PC-9 (cell line): ENCODE measurements around the gene FAM47B. TPM values are rescaled to one million over a fixed set of nuclear protein-coding genes. Genes with fewer than 3 reads are reported as not detected.

ENCODE experiments used
- BruUV-seq: library from RNA; stranded (reverse); fragments of 400-500 nt; replicated peaks from 2 replicates; lab custom pipeline; 2021; lab: Mats Ljungman, UMichigan
- CTCF ChIA-PET: fragments of 300-600 bp; sonication (Branson Sonifier 250); formaldehyde crosslinking; loops from one replicate; lab custom pipeline; 2022; ENCODE audit warnings: antibody characterized with exemption; lab: Charles Lee
- POLR2A ChIA-PET: fragments of 300-600 bp; sonication (Branson Sonifier 250); formaldehyde crosslinking; loops from one replicate; lab custom pipeline; 2022; ENCODE audit warnings: antibody characterized with exemption; ENCODE audit not compliant: unreplicated experiment; lab: Charles Lee
- DNase-seq, 2 experiments: peaks; one replicate each; pipeline versions ENCODE4 v3.0.0 to v3.0.0-alpha.2; 2015 to 2022; ENCODE audit warnings: mixed read lengths in 1 of 2
- H2AFZ ChIP-seq: fragments of 200-600 bp; sonication (generic); 2 replicates; pipeline ENCODE4 v1.8.1; 2017; ENCODE audit warnings: antibody characterized with exemption
- H3F3A ChIP-seq: fragments of 200-600 bp; sonication (generic); 2 replicates; pipeline ENCODE4 v1.8.1; 2017; ENCODE audit warnings: antibody characterized with exemption, mild to moderate bottlenecking, low read depth; ENCODE audit not compliant: insufficient read depth
- H3K27ac ChIP-seq: fragments of 200-600 bp; sonication (generic); 2 replicates; pipeline ENCODE4 v1.6.1; 2016; ENCODE audit warnings: mixed run types
- H3K27me3 ChIP-seq: fragments of 200-600 bp; sonication (generic); 2 replicates; pipeline ENCODE4 v1.6.1; 2016; ENCODE audit warnings: low read depth, mixed run types; ENCODE audit not compliant: insufficient read depth
- H3K36me3 ChIP-seq: fragments of 200-600 bp; sonication (generic); 2 replicates; pipeline ENCODE4 v1.6.1; 2016; ENCODE audit warnings: low read depth, mixed run types
- H3K4me1 ChIP-seq: fragments of 200-600 bp; sonication (generic); replicated peaks from 2 replicates; pipeline ENCODE4 v1.6.1; 2016; ENCODE audit warnings: mixed run types; ENCODE audit not compliant: insufficient read depth
- H3K4me2 ChIP-seq: fragments of 200-600 bp; sonication (generic); 2 replicates; pipeline ENCODE4 v1.6.1; 2017; ENCODE audit warnings: mixed run types
- H3K4me3 ChIP-seq: fragments of 200-600 bp; sonication (generic); 2 replicates; pipeline ENCODE4 v1.6.1; 2016; ENCODE audit warnings: mixed run types
- H3K79me2 ChIP-seq: fragments of 200-600 bp; sonication (generic); 2 replicates; pipeline ENCODE4 v1.6.1; 2017; ENCODE audit warnings: low read depth, mixed run types
- H3K9me2 ChIP-seq: fragments of 200-600 bp; sonication (generic); 2 replicates; pipeline ENCODE4 v1.8.1; 2017; ENCODE audit warnings: mild to moderate bottlenecking; ENCODE audit not compliant: insufficient read depth
- H3K9me3 ChIP-seq: fragments of 200-600 bp; sonication (generic); 2 replicates; pipeline ENCODE4 v1.8.1; 2016; ENCODE audit warnings: low read depth; ENCODE audit not compliant: insufficient read depth
- H4K20me1 ChIP-seq: fragments of 200-600 bp; sonication (generic); 2 replicates; pipeline ENCODE4 v1.8.1; 2017; ENCODE audit not compliant: insufficient read depth
- EZH2 ChIP-seq: fragments of 200-600 bp; sonication (generic); IDR thresholded peaks from 2 replicates; pipeline ENCODE4 v1.8.0; 2017; ENCODE audit warnings: antibody characterized with exemption, low read depth
- intact Hi-C: fragments of 100-400 bp; cut with micrococcal nuclease; formaldehyde crosslinking; loops from one replicate; pipeline ENCODE4 v1.10.0; 2022; ENCODE audit not compliant: unreplicated experiment
- total RNA-seq: library from RNA; stranded (reverse); gene quantifications from 2 replicates; pipeline ENCODE4 v1.2.3, GENCODE V29; 2021
- TF ChIP-seq, protein P1 (sequence below): fragments of 200-600 bp; sonication (generic); conservative IDR thresholded peaks from 2 replicates; pipeline ENCODE4 v1.6.1; 2017; ENCODE audit warnings: mixed run types, antibody characterized with exemption, mild to moderate bottlenecking, moderate library complexity

FAM47B gene
- total RNA-seq, 1 experiment from 2014 or later = not detected

DNA sequence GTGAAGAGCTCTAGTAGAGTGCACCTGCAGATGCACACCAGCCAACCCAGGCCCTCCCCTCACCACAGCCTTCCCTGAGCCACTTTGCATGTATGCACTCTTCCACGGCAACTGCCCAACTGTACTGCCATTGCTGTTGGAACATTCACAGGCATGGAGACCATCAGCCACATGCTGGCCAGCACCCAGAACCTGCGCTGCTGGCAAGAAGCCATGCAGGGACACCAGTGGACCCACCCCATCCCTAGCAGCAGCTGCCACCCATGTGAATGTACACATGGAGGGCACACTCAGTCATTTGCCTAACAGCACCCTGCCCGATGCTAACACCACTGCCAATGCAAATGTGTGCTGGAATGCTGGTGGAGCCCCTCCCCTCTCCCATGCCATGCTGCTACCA, 35.6 kb downstream of the FAM47B start:
- Histone ChIP-seq H2AFZ (no peak overlapping the region), H3K9me2 (no peaks in the 10 kb centered on the region), H3K27me3 (no peaks in the 10 kb centered on the region), H3K4me2 (no peak overlapping the region), H3K4me3 (no peak overlapping the region), H3K79me2 (no peaks in the 10 kb centered on the region), H4K20me1 (no peaks in the 10 kb centered on the region), H3K9me3 (no peaks in the 10 kb centered on the region), H3K4me1 (no peaks in the 10 kb centered on the region), H3F3A (no peaks in the 10 kb centered on the region), H3K27ac (no peak overlapping the region), H3K36me3 (no peaks in the 10 kb centered on the region)
- BruUV-seq = no TSS peak
- no peak for DNase-seq
- ChIA-PET POLR2A (no interaction called here), CTCF (no interaction called here)
- intact Hi-C loops = no loop called here
- TF ChIP-seq, protein P1, sequence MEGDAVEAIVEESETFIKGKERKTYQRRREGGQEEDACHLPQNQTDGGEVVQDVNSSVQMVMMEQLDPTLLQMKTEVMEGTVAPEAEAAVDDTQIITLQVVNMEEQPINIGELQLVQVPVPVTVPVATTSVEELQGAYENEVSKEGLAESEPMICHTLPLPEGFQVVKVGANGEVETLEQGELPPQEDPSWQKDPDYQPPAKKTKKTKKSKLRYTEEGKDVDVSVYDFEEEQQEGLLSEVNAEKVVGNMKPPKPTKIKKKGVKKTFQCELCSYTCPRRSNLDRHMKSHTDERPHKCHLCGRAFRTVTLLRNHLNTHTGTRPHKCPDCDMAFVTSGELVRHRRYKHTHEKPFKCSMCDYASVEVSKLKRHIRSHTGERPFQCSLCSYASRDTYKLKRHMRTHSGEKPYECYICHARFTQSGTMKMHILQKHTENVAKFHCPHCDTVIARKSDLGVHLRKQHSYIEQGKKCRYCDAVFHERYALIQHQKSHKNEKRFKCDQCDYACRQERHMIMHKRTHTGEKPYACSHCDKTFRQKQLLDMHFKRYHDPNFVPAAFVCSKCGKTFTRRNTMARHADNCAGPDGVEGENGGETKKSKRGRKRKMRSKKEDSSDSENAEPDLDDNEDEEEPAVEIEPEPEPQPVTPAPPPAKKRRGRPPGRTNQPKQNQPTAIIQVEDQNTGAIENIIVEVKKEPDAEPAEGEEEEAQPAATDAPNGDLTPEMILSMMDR = no peak
- TF ChIP-seq EZH2 = no peak

DNA sequence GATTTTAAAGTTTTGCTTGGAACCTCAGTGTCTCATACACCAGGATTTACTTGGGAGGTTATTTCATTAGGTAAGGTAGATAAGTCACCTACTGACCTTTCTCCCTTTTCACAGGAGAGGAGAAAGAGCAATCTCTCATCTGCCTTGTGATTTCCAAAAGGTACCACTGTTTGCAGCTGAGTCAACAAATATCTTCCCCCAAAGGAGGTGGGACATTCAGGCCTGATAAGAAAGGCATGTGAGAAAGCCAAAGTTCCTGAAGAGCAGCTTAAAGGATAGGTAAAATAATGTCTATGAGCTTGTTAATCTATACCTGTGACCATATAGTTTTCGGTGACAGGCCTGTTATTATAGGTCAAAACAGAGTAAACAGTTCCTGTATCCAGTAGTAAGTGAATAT, 45.0 kb downstream of the FAM47B start:
- no peak overlapping the region for H3K4me2 ChIP-seq
- no TSS peak for BruUV-seq
- H2AFZ ChIP-seq = no peak overlapping the region
- no peak overlapping the region for H3K4me3 ChIP-seq
- H3K36me3 ChIP-seq = no peaks in the 10 kb centered on the region
- H4K20me1 ChIP-seq = no peaks in the 10 kb centered on the region
- H3K9me2 ChIP-seq = no peaks in the 10 kb centered on the region
- no peak overlapping the region for H3K27ac ChIP-seq
- no peaks in the 10 kb centered on the region for H3K9me3 ChIP-seq
- ChIA-PET POLR2A (no interaction called here), CTCF (no interaction called here)
- TF ChIP-seq, protein P1 = no peak
- no peak for TF ChIP-seq EZH2
- H3K79me2 ChIP-seq = no peaks in the 10 kb centered on the region
- H3K4me1 ChIP-seq = no peaks in the 10 kb centered on the region
- no peaks in the 10 kb centered on the region for H3F3A ChIP-seq
- intact Hi-C loops = no loop called here
- no peak for DNase-seq
- H3K27me3 ChIP-seq = no peaks in the 10 kb centered on the region
